Measurements from ENCODE around the gene CIDEB.

The CIDEB gene

GRCh38 chr14:24293525-24293924, 14.3 kb downstream of the CIDEB start:
- TF ChIP-seq GABPA (IDR thresholded peaks at IDR 0.05; ENCODE audit: low read depth) (no peak), REST (IDR thresholded peaks at IDR 0.05; ENCODE audit: insufficient replicate concordance, low read depth) (no peak), SPI1 (IDR thresholded peaks at IDR 0.05; ENCODE audit: borderline replicate concordance, low read depth) (no peak)
- DNase-seq (ENCODE audit: low read depth in 1 of 2, low spot score in 1 of 2) = no peak
- H3K27me3 ChIP-seq (ENCODE audit: insufficient read depth, poor library complexity, severe bottlenecking) = no peaks in the 10 kb centered on the region
- no peak overlapping the region for H3K4me3 ChIP-seq (replicated peaks; ENCODE audit: insufficient read depth, low read length)
- no peak overlapping the region for H3K27ac ChIP-seq (replicated peaks)

GRCh38 chr14:24292118-24292807, 15.5 kb downstream of the CIDEB start:
- TF ChIP-seq POLR2AphosphoS5 (IDR thresholded peaks at IDR 0.05; ENCODE audit: low read depth) (no peak), SPI1 (IDR thresholded peaks at IDR 0.05; ENCODE audit: borderline replicate concordance, low read depth) (no peak), CTCF (IDR thresholded peaks at IDR 0.05; ENCODE audit: insufficient read depth, low read length) (no peak), REST (IDR thresholded peaks at IDR 0.05; ENCODE audit: insufficient replicate concordance, low read depth) (no peak), GABPA (IDR thresholded peaks at IDR 0.05; ENCODE audit: low read depth) (no peak)
- Histone ChIP-seq H3K27me3 (ENCODE audit: insufficient read depth, poor library complexity, severe bottlenecking) (no peaks in the 10 kb centered on the region), H3K4me3 (replicated peaks; ENCODE audit: insufficient read depth, low read length) (no peak overlapping the region), H3K27ac (replicated peaks) (no peak overlapping the region)
- no peak for DNase-seq (ENCODE audit: low read depth in 1 of 2, low spot score in 1 of 2)

GRCh38 chr14:24291446-24292117, 16.2 kb downstream of the CIDEB start:
- H3K27me3 ChIP-seq (ENCODE audit: insufficient read depth, poor library complexity, severe bottlenecking) = no peaks in the 10 kb centered on the region
- H3K27ac ChIP-seq (replicated peaks) = no peak overlapping the region
- no peak for DNase-seq (ENCODE audit: low read depth in 1 of 2, low spot score in 1 of 2)
- TF ChIP-seq SPI1 (IDR thresholded peaks at IDR 0.05; ENCODE audit: borderline replicate concordance, low read depth) (no peak), GABPA (IDR thresholded peaks at IDR 0.05; ENCODE audit: low read depth) (no peak), POLR2AphosphoS5 (IDR thresholded peaks at IDR 0.05; ENCODE audit: low read depth) (no peak), REST (IDR thresholded peaks at IDR 0.05; ENCODE audit: insufficient replicate concordance, low read depth) (no peak), CTCF (IDR thresholded peaks at IDR 0.05; ENCODE audit: insufficient read depth, low read length) (no peak)
- H3K4me3 ChIP-seq (replicated peaks; ENCODE audit: insufficient read depth, low read length) = no peak overlapping the region
